Memory B cell (primary cell): ENCODE measurements around the gene GREM2.

Experiments used
- ATAC-seq: fragments of 150-1000 bp; cut with Tn5 transposase; 2 replicates; pipeline ENCODE4 v1.10.0; 2021; ENCODE audit warnings: low read depth, mild to moderate bottlenecking, moderate library complexity
- DNase-seq, 2 donors: peaks; one replicate each; pipeline ENCODE4 v3.0.0; 2022; ENCODE audit warnings: low spot score in 2 of 2
- H3K27ac Mint-ChIP-seq: one replicate; pipeline ENCODE4 v1.8.0; 2022; ENCODE audit warnings: mild to moderate bottlenecking, moderate library complexity, mixed read lengths
- H3K27me3 Mint-ChIP-seq: one replicate; pipeline ENCODE4 v1.8.0; 2022; ENCODE audit warnings: mixed read lengths
- H3K36me3 Mint-ChIP-seq: one replicate; pipeline ENCODE4 v1.8.0; 2022; ENCODE audit warnings: mild to moderate bottlenecking, mixed read lengths
- H3K4me1 Mint-ChIP-seq: one replicate; pipeline ENCODE4 v1.8.0; 2022; ENCODE audit warnings: mixed read lengths
- H3K4me3 Mint-ChIP-seq: one replicate; pipeline ENCODE4 v1.8.0; 2022; ENCODE audit warnings: mild to moderate bottlenecking, moderate library complexity, mixed read lengths
- H3K9me3 Mint-ChIP-seq: one replicate; pipeline ENCODE4 v1.8.0; 2022; ENCODE audit warnings: mixed read lengths

The GREM2 gene

GRCh38 chr1:240598216-240599001 lies 13.5 kb downstream of the GREM2 start:
- no peak overlapping the region for H3K27ac Mint-ChIP-seq
- H3K4me1 Mint-ChIP-seq, result no peaks in the 10 kb centered on the region
- no peaks in the 10 kb centered on the region for H3K36me3 Mint-ChIP-seq
- DNase-seq (no peak), ATAC-seq (no peak)
- H3K4me3 Mint-ChIP-seq, result no peak overlapping the region
- peaks cover 2% of the 10 kb centered on the region for H3K9me3 Mint-ChIP-seq
- no peaks in the 10 kb centered on the region for H3K27me3 Mint-ChIP-seq

DNA sequence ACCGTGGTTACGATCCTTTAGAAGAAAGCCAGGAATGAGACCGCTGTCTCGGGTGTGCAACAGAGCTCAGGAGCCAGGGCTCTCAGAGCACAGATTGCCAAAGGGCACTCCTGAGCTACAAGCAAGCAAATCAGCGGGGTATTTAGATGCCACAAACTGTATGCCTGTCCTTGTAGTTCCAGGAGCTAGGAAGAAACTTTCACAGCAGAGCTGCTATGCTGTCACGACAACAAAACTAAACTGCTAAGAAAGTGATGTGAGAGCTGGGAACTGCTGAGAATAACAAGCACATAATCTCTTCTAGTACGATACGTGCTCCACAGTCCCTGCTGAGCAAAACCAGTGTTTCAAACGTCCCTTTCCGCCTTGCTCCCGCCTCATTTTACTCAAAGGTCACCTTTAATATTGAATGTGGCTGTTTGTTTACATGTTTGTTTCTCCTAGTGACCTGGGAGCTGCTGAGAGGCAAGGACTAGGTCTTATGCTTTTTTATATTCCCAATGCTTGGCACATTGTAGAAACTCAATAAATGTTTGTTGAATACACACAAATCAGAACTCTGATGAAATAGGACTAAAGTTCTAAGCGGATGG lies 14.7 kb downstream of the GREM2 start:
- no peaks in the 10 kb centered on the region for H3K36me3 Mint-ChIP-seq
- H3K4me1 Mint-ChIP-seq, result no peaks in the 10 kb centered on the region
- no peak overlapping the region for H3K27ac Mint-ChIP-seq
- no peaks in the 10 kb centered on the region for H3K27me3 Mint-ChIP-seq
- peaks cover 1% of the 10 kb centered on the region for H3K9me3 Mint-ChIP-seq
- DNase-seq (no peak), ATAC-seq (no peak)
- H3K4me3 Mint-ChIP-seq, result no peak overlapping the region

DNA sequence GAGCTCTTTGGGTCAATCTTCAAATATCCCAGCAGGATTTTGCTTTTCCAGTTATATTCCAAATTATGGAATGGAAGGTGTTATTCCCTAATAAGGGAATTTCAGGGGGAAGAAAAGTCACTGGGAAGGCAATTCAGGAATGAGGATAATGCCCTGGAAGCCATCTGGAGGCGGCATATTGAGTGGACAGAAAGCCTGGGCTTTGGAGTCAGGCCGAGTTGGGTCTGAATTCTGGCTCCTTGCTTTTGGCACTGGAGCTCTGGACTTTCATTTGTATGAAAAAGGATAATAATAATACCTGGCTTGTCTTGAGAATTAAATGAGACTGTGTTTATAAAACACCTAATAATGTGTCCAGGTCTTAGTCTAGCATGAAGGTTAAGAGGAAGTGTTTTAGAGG lies 16.5 kb downstream of the GREM2 start:
- no peak for ATAC-seq
- Mint-ChIP-seq H3K4me3 (no peak overlapping the region), H3K9me3 (peaks cover 1% of the 10 kb centered on the region), H3K36me3 (no peaks in the 10 kb centered on the region), H3K27me3 (no peaks in the 10 kb centered on the region), H3K4me1 (no peaks in the 10 kb centered on the region), H3K27ac (no peak overlapping the region)
- no peak for DNase-seq

- H3K27ac Mint-ChIP-seq, result no peak overlapping the region
- ATAC-seq (no peak), DNase-seq (no peak)
- no peaks in the 10 kb centered on the region for H3K27me3 Mint-ChIP-seq
- H3K36me3 Mint-ChIP-seq, result no peaks in the 10 kb centered on the region
- no peaks in the 10 kb centered on the region for H3K4me1 Mint-ChIP-seq
- peaks cover 3% of the 10 kb centered on the region for H3K9me3 Mint-ChIP-seq
- H3K4me3 Mint-ChIP-seq, result no peak overlapping the region
Observed at GRCh38 chr1:240591564-240591963, 20.4 kb downstream of the GREM2 start.

DNA sequence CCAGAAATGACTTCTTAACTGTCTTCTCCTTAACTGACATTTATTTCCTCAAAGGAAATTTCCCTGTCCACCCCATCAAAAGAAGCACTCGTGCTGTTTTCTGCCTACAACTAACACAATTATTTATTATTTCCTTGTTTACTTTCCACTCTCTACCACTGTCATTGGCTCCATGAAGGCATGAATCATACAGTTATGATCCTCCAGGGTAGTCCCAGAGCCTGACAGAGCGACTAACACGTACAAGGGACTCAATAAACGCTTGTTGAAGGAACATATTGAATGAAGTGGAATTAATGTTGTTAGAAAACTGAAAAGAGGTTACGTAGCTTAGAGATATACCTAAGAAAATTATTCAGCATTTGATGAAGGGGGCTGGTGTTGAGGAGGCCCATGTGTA lies 20.9 kb downstream of the GREM2 start:
- ATAC-seq, result no peak
- peaks cover 3% of the 10 kb centered on the region for H3K9me3 Mint-ChIP-seq
- no peak overlapping the region for H3K27ac Mint-ChIP-seq
- no peaks in the 10 kb centered on the region for H3K36me3 Mint-ChIP-seq
- H3K4me1 Mint-ChIP-seq, result no peaks in the 10 kb centered on the region
- DNase-seq, result no peak
- no peaks in the 10 kb centered on the region for H3K27me3 Mint-ChIP-seq
- H3K4me3 Mint-ChIP-seq, result no peak overlapping the region

- no peak overlapping the region for H3K4me3 Mint-ChIP-seq
- no peak overlapping the region for H3K27ac Mint-ChIP-seq
- peaks cover 1% of the 10 kb centered on the region for H3K27me3 Mint-ChIP-seq
- H3K36me3 Mint-ChIP-seq, result no peaks in the 10 kb centered on the region
- H3K9me3 Mint-ChIP-seq, result peaks cover 2% of the 10 kb centered on the region
- no peaks in the 10 kb centered on the region for H3K4me1 Mint-ChIP-seq
- ATAC-seq, result no peak
- DNase-seq, result no peak
Observed at GRCh38 chr1:240589585-240590110, 22.3 kb downstream of the GREM2 start.

DNA sequence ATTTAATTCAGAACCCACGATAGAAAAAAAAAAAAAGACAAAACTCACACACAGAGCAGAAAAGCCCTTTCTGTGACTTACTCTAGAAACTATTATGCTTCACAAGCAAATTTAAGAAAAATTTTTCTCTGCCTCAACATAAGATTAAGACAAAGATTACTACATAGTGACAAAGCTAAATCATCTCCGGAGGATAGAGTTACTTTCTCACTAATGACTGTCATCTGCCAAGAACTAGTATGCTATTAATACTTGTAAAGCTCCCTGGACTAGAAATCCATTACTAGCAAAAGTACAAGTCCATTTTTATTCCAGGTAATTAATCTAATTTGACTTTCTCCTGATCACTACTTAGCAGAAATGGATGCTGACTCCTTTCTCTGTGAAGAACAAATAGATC lies 25.9 kb downstream of the GREM2 start:
- DNase-seq (no peak), ATAC-seq (no peak)
- no peak overlapping the region for H3K4me3 Mint-ChIP-seq
- H3K4me1 Mint-ChIP-seq, result no peaks in the 10 kb centered on the region
- H3K9me3 Mint-ChIP-seq, result peaks cover 4% of the 10 kb centered on the region
- no peak overlapping the region for H3K27ac Mint-ChIP-seq
- no peaks in the 10 kb centered on the region for H3K36me3 Mint-ChIP-seq
- peaks cover 1% of the 10 kb centered on the region for H3K27me3 Mint-ChIP-seq

DNA sequence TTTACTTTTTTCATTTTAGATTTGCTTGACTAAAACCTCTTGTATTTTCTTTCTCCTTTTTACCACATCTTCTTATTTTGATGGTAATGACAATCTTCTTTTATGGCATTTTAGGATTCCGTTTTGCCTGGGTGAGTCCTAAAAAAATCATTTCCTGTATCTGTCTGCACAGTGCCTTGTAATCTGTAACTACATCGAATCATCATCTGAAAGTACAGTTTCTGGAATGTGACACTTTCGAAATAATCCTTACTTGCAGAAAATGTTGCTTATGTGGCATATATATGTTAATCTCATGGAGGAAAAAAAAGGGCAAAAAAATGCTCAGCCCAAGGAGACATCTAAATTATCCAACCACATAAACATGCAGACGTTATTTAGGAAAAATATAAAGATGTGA lies 29.0 kb downstream of the GREM2 start:
- no peak for DNase-seq
- no peaks in the 10 kb centered on the region for H3K4me1 Mint-ChIP-seq
- no peaks in the 10 kb centered on the region for H3K36me3 Mint-ChIP-seq
- peaks cover 1% of the 10 kb centered on the region for H3K27me3 Mint-ChIP-seq
- no peak overlapping the region for H3K4me3 Mint-ChIP-seq
- ATAC-seq, result no peak
- H3K27ac Mint-ChIP-seq, result no peak overlapping the region
- peaks cover 1% of the 10 kb centered on the region for H3K9me3 Mint-ChIP-seq

DNA sequence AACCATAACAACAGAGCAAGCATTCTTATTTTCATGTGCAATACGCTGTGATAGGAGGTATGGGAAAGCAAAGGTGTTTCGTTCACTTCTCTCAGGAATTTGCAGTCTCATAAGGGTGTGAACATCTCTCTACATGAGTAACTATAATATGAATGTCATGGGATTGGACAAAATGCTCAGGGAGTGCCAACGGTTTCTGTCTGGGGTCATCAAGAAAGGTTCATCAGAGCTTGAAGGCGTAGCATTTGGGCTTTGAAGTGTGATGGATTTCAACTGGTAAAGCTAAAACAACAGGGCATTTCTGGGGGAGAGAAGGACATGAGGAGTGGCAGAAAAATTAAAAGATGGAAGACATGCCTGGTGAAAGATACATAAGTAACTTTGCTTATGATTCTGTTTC lies 32.4 kb downstream of the GREM2 start:
- no peak overlapping the region for H3K4me3 Mint-ChIP-seq
- H3K36me3 Mint-ChIP-seq, result no peaks in the 10 kb centered on the region
- no peak overlapping the region for H3K27ac Mint-ChIP-seq
- ATAC-seq (no peak), DNase-seq (no peak)
- H3K27me3 Mint-ChIP-seq, result no peaks in the 10 kb centered on the region
- H3K9me3 Mint-ChIP-seq, result peaks cover 6% of the 10 kb centered on the region
- H3K4me1 Mint-ChIP-seq, result peaks cover 5% of the 10 kb centered on the region

GRCh38 chr1:240577095-240577494 lies 34.9 kb downstream of the GREM2 start:
- no peak overlapping the region for H3K4me3 Mint-ChIP-seq
- no peaks in the 10 kb centered on the region for H3K36me3 Mint-ChIP-seq
- no peak overlapping the region for H3K27ac Mint-ChIP-seq
- DNase-seq (no peak), ATAC-seq (no peak)
- H3K9me3 Mint-ChIP-seq, result peaks cover 9% of the 10 kb centered on the region
- H3K27me3 Mint-ChIP-seq, result no peaks in the 10 kb centered on the region
- H3K4me1 Mint-ChIP-seq, result peaks cover 5% of the 10 kb centered on the region

- Mint-ChIP-seq H3K4me1 (peaks cover 5% of the 10 kb centered on the region), H3K9me3 (peaks cover 9% of the 10 kb centered on the region), H3K27me3 (no peaks in the 10 kb centered on the region), H3K36me3 (no peaks in the 10 kb centered on the region), H3K27ac (no peak overlapping the region), H3K4me3 (peak overlapping the region; percentile 27)
- peak; percentile 78 for ATAC-seq
- no peak for DNase-seq
Observed at GRCh38 chr1:240575981-240576662, 35.8 kb downstream of the GREM2 start.

DNA sequence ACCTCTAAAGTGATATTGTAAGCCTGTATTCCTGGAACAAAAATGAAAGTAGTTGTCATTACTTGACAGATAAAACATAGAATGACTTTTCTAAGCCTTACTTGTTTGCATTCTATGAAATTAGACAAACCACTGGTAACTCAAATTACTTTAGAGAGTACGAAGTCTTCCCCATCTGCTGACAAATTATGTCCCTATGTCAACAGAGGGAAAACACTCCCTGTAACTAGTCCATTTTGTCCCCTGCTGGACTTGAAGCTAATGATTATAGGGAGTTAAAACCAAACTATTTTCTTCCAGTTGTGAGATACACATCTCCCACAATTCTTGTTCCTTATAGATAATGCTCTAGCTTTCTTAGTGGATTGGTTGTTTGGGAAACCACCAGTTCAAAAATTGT lies 39.6 kb downstream of the GREM2 start:
- Mint-ChIP-seq H3K27ac (no peak overlapping the region), H3K4me3 (no peak overlapping the region), H3K9me3 (peaks cover 9% of the 10 kb centered on the region), H3K36me3 (no peaks in the 10 kb centered on the region), H3K4me1 (peaks cover 5% of the 10 kb centered on the region), H3K27me3 (no peaks in the 10 kb centered on the region)
- ATAC-seq, result no peak
- DNase-seq, result no peak

DNA sequence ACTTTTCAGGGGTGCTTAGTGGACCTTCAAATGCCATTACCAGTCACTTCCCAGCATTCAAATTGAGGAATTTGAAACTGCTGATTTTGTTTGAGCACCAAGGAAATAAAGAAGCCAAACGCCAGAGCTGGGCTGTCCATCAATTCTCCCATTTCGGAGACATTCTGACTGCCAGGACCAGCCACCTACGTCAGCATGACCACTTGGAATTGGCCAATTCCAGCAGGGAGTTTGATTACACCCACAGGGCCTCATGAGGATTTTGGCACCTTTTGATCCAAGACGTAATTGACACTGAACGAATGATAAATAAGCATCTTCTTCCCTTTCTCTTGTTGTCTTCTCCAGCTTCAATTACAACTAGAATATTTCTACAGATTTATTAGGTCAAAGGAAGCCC lies 40.2 kb downstream of the GREM2 start:
- ATAC-seq (no peak), DNase-seq (no peak)
- Mint-ChIP-seq H3K4me3 (no peak overlapping the region), H3K27me3 (no peaks in the 10 kb centered on the region), H3K36me3 (no peaks in the 10 kb centered on the region), H3K27ac (no peak overlapping the region), H3K9me3 (peaks cover 9% of the 10 kb centered on the region), H3K4me1 (peaks cover 5% of the 10 kb centered on the region)

GRCh38 chr1:240567066-240567465 lies 44.9 kb downstream of the GREM2 start:
- ATAC-seq (no peak), DNase-seq (no peak)
- Mint-ChIP-seq H3K27me3 (peaks cover 2% of the 10 kb centered on the region), H3K36me3 (no peaks in the 10 kb centered on the region), H3K27ac (no peak overlapping the region), H3K9me3 (peaks cover 1% of the 10 kb centered on the region), H3K4me3 (no peak overlapping the region), H3K4me1 (no peaks in the 10 kb centered on the region)
